Loucy (cell line): ENCODE results near the gene SMIM11.

ENCODE experiments used
- H2AFZ ChIP-seq: fragments of 200-600 bp; sonication (generic); 2 replicates; pipeline ENCODE4 v1.6.0; 2016; ENCODE audit warnings: antibody characterized with exemption, mild to moderate bottlenecking, low read length, moderate library complexity
- H3F3A ChIP-seq: fragments of 200-600 bp; 2 replicates; pipeline ENCODE4 v1.6.0; 2016; ENCODE audit warnings: antibody characterized with exemption, low read depth, mild to moderate bottlenecking
- H3K27me3 ChIP-seq: fragments of 200-600 bp; sonication (generic); 2 replicates; pipeline ENCODE4 v1.6.1; 2014; ENCODE audit warnings: low read length, mild to moderate bottlenecking; ENCODE audit not compliant: insufficient read depth, poor library complexity, severe bottlenecking
- H3K36me3 ChIP-seq: fragments of 200-600 bp; sonication (generic); 2 replicates; pipeline ENCODE4 v1.6.1; 2016; ENCODE audit warnings: low read length; ENCODE audit not compliant: insufficient read depth
- H3K4me1 ChIP-seq: fragments of 200-600 bp; sonication (generic); 2 replicates; pipeline ENCODE4 v1.5.1; 2014; ENCODE audit warnings: low read length, mild to moderate bottlenecking; ENCODE audit not compliant: insufficient read depth, poor library complexity, severe bottlenecking
- H3K4me2 ChIP-seq: fragments of 200-600 bp; sonication (generic); 2 replicates; pipeline ENCODE4 v1.6.0; 2014; ENCODE audit warnings: antibody characterized with exemption, low read length, low read depth, mild to moderate bottlenecking; ENCODE audit not compliant: poor library complexity, severe bottlenecking
- H3K4me3 ChIP-seq: fragments of 200-600 bp; sonication (generic); 2 replicates; pipeline ENCODE4 v1.5.1; 2014; ENCODE audit warnings: low read length, mild to moderate bottlenecking, mixed read lengths; ENCODE audit not compliant: poor library complexity, severe bottlenecking
- H3K79me2 ChIP-seq: fragments of 200-600 bp; sonication (generic); 2 replicates; pipeline ENCODE4 v1.6.1; 2014; ENCODE audit warnings: low read length; ENCODE audit not compliant: insufficient read depth
- H3K9ac ChIP-seq: fragments of 200-600 bp; sonication (generic); 2 replicates; pipeline ENCODE4 v1.6.0; 2014; ENCODE audit warnings: mild to moderate bottlenecking, low read depth, low read length, moderate library complexity; ENCODE audit not compliant: poor library complexity, severe bottlenecking
- H3K9me2 ChIP-seq: fragments of 200-600 bp; sonication (generic); replicated peaks from 2 replicates; pipeline ENCODE4 v1.6.1; 2016; ENCODE audit warnings: low read depth, low read length, mixed read lengths
- H3K9me3 ChIP-seq: fragments of 200-600 bp; sonication (generic); 2 replicates; pipeline ENCODE4 v1.6.1; 2014; ENCODE audit warnings: mild to moderate bottlenecking, antibody characterized with exemption, low read length, low read depth; ENCODE audit not compliant: insufficient read depth
- H4K20me1 ChIP-seq: fragments of 200-600 bp; sonication (generic); 2 replicates; pipeline ENCODE4 v1.6.0; 2014; ENCODE audit warnings: antibody characterized with exemption, low read length, mild to moderate bottlenecking; ENCODE audit not compliant: insufficient read depth, poor library complexity, severe bottlenecking
- CTCF ChIP-seq: fragments of 200-600 bp; sonication (generic); conservative IDR thresholded peaks from 2 replicates; pipeline ENCODE4 v1.5.1; 2014; ENCODE audit warnings: mild to moderate bottlenecking, antibody characterized with exemption, low read length
- EZH2phosphoT487 ChIP-seq: fragments of 200-600 bp; IDR thresholded peaks from 2 replicates; pipeline ENCODE4 v1.6.1; 2018; ENCODE audit warnings: antibody characterized with exemption, mild to moderate bottlenecking, moderate library complexity, borderline replicate concordance

Gene SMIM11

DNA sequence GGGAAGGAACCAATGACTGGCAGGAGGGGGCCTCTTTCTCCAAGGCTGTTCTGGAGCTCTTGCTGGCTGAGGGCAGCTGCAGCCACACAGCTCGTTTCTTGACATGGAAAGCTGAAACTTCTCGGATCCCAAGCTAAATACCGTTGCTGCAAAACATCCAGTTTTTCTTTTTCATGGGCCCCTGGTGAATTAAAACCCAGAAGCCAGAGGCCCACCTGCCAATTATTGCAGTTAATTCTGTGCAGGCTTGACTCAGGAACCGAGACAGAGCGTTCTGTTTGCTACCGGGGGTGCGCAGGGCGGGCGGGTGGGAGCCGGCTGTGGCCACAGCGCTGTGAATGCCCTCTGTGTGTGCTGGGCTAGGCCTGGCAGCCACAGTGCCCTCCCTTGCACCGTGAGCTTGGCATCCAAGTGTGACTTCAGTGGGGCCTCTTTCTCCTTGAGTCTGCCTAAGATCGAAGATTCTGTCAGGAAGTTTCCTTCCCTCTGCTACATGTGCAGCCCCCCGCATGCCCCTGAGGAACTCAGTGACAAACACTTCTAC, 31.4 kb upstream of the SMIM11 start:
- TF ChIP-seq EZH2phosphoT487 (no peak), CTCF (no peak)
- no peaks in the 10 kb centered on the region for H4K20me1 ChIP-seq
- H3F3A ChIP-seq: no peaks in the 10 kb centered on the region
- H3K9me2 ChIP-seq: no peaks in the 10 kb centered on the region
- H3K9ac ChIP-seq: no peak overlapping the region
- no peaks in the 10 kb centered on the region for H3K79me2 ChIP-seq
- H3K4me1 ChIP-seq: no peaks in the 10 kb centered on the region
- H3K4me3 ChIP-seq: no peak overlapping the region
- no peak overlapping the region for H2AFZ ChIP-seq
- no peaks in the 10 kb centered on the region for H3K36me3 ChIP-seq
- H3K9me3 ChIP-seq: no peaks in the 10 kb centered on the region
- H3K27me3 ChIP-seq: no peaks in the 10 kb centered on the region
- no peak overlapping the region for H3K4me2 ChIP-seq

- no peaks in the 10 kb centered on the region for H3K27me3 ChIP-seq
- H4K20me1 ChIP-seq: no peaks in the 10 kb centered on the region
- H2AFZ ChIP-seq: no peak overlapping the region
- H3K4me3 ChIP-seq: no peak overlapping the region
- no peak overlapping the region for H3K4me2 ChIP-seq
- TF ChIP-seq EZH2phosphoT487: no peak
- TF ChIP-seq CTCF: no peak
- H3K9me2 ChIP-seq: no peaks in the 10 kb centered on the region
- H3K9me3 ChIP-seq: no peaks in the 10 kb centered on the region
- no peaks in the 10 kb centered on the region for H3F3A ChIP-seq
- no peaks in the 10 kb centered on the region for H3K79me2 ChIP-seq
- no peaks in the 10 kb centered on the region for H3K4me1 ChIP-seq
- H3K9ac ChIP-seq: no peak overlapping the region
- no peaks in the 10 kb centered on the region for H3K36me3 ChIP-seq
Observed at GRCh38 chr21:34344584-34344983, 30.7 kb upstream of the SMIM11 start.

DNA sequence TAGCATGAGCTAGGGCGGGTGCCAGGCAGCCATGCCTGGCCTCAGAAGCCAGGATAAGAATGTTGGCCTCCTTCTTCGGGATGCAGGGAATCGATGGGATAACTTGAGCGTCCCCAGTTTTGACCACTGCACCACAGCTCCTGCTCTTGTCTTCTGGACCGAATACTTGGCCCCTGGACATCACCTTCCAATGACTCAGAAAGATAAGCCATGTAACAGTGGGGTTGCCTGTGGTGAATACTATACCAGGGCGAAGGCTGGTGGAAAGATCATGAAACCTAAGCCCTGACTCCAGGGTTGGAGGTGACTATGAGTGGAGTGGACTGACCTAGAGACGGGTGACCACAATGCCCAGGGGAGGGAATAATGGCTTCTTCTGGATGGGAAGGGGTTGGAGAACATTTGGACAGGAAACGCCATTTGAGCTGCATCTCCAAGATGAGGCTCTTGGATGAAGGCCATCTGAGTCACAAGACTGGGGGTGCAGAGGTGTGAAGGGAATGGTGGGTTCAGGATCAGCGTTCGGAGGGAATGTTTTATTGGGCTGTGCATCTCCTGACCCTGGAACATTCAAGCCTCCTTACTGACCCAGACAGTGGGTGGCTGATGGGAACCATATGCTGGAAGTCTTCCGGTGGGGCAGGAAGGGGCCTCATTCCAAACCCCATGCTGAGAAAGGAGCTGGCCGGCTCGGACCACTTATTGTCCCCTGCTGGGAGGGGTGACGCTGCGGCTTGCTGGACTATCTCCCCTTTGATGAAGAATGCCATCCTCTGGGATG, 30.0 kb upstream of the SMIM11 start:
- no peak overlapping the region for H3K9ac ChIP-seq
- no peak overlapping the region for H2AFZ ChIP-seq
- H3K27me3 ChIP-seq: no peaks in the 10 kb centered on the region
- H3K79me2 ChIP-seq: no peaks in the 10 kb centered on the region
- TF ChIP-seq EZH2phosphoT487 (no peak), CTCF (no peak)
- no peaks in the 10 kb centered on the region for H4K20me1 ChIP-seq
- no peaks in the 10 kb centered on the region for H3K9me2 ChIP-seq
- no peaks in the 10 kb centered on the region for H3K36me3 ChIP-seq
- H3K4me2 ChIP-seq: no peak overlapping the region
- H3K9me3 ChIP-seq: no peaks in the 10 kb centered on the region
- H3K4me3 ChIP-seq: no peak overlapping the region
- no peaks in the 10 kb centered on the region for H3K4me1 ChIP-seq
- H3F3A ChIP-seq: no peaks in the 10 kb centered on the region
